HEK293 (cell line): ENCODE results near the gene EARS2.

Experiments used
- EGR2 ChIP-seq: fragments of 450-650 bp; formaldehyde crosslinking; IDR thresholded peaks from 2 replicates; pipeline ENCODE4 v1.5.1; 2016; ENCODE audit warnings: low read depth, missing biosample characterization, missing genetic modification characterization
- ELK4 ChIP-seq: IDR thresholded peaks from 2 replicates; pipeline ENCODE4 v1.6.1; 2011; ENCODE audit warnings: mild to moderate bottlenecking, low read depth, low read length, borderline replicate concordance
- FEZF1 ChIP-seq: fragments of 450-650 bp; formaldehyde crosslinking; IDR thresholded peaks from 2 replicates; pipeline ENCODE4 v1.5.1; 2016; ENCODE audit warnings: missing biosample characterization, missing genetic modification characterization
- OVOL3 ChIP-seq: fragments of 450-650 bp; formaldehyde crosslinking; IDR thresholded peaks from 2 replicates; pipeline ENCODE4 v1.5.1; 2016; ENCODE audit warnings: missing biosample characterization, missing genetic modification characterization
- SALL2 ChIP-seq: fragments of 450-650 bp; formaldehyde crosslinking; IDR thresholded peaks from 2 replicates; pipeline ENCODE4 v1.5.0; 2017; ENCODE audit warnings: missing biosample characterization, mild to moderate bottlenecking, missing genetic modification characterization, borderline replicate concordance
- TRIM28 ChIP-seq: IDR thresholded peaks from 2 replicates; pipeline ENCODE4 v1.6.1; 2011; ENCODE audit warnings: low read length, control low read depth, borderline replicate concordance
- ZBTB10 ChIP-seq: fragments of 450-650 bp; formaldehyde crosslinking; IDR thresholded peaks from 2 replicates; pipeline ENCODE4 v1.5.1; 2016; ENCODE audit warnings: missing biosample characterization, missing genetic modification characterization
- ZBTB8A ChIP-seq: fragments of 450-650 bp; formaldehyde crosslinking; IDR thresholded peaks from 2 replicates; pipeline ENCODE4 v1.5.1; 2016; ENCODE audit warnings: missing biosample characterization, missing genetic modification characterization
- ZFP37 ChIP-seq: fragments of 450-650 bp; formaldehyde crosslinking; IDR thresholded peaks from 2 replicates; pipeline ENCODE4 v1.5.1; 2016; ENCODE audit warnings: missing biosample characterization, missing genetic modification characterization
- ZNF155 ChIP-seq: fragments of 450-650 bp; formaldehyde crosslinking; IDR thresholded peaks from 2 replicates; pipeline ENCODE4 v1.5.1; 2016; ENCODE audit warnings: missing biosample characterization, missing genetic modification characterization
- ZNF23 ChIP-seq: fragments of 450-650 bp; formaldehyde crosslinking; IDR thresholded peaks from 2 replicates; pipeline ENCODE4 v1.5.1; 2016; ENCODE audit warnings: missing biosample characterization, missing genetic modification characterization, borderline replicate concordance
- ZNF24 ChIP-seq: fragments of 450-650 bp; formaldehyde crosslinking; IDR thresholded peaks from 2 replicates; pipeline ENCODE4 v1.5.1; 2016; ENCODE audit warnings: missing biosample characterization, missing genetic modification characterization
- ZNF404 ChIP-seq: fragments of 450-650 bp; formaldehyde crosslinking; IDR thresholded peaks from 2 replicates; pipeline ENCODE4 v1.5.1; 2017; ENCODE audit warnings: missing biosample characterization, missing genetic modification characterization
- ZNF501 ChIP-seq: fragments of 450-650 bp; formaldehyde crosslinking; IDR thresholded peaks from 2 replicates; pipeline ENCODE4 v1.5.1; 2016; ENCODE audit warnings: missing biosample characterization, missing genetic modification characterization
- ZNF529 ChIP-seq: fragments of 450-650 bp; formaldehyde crosslinking; IDR thresholded peaks from 2 replicates; pipeline ENCODE4 v1.5.1; 2017; ENCODE audit warnings: missing genetic modification characterization, missing biosample characterization; ENCODE audit not compliant: insufficient replicate concordance
- ZNF530 ChIP-seq: fragments of 450-650 bp; formaldehyde crosslinking; IDR thresholded peaks from 2 replicates; pipeline ENCODE4 v1.5.1; 2016; ENCODE audit warnings: low read depth, missing biosample characterization, missing genetic modification characterization
- ZNF548 ChIP-seq: fragments of 450-650 bp; formaldehyde crosslinking; IDR thresholded peaks from 2 replicates; pipeline ENCODE4 v1.5.1; 2016; ENCODE audit warnings: missing biosample characterization, missing genetic modification characterization
- ZNF621 ChIP-seq: fragments of 450-650 bp; formaldehyde crosslinking; IDR thresholded peaks from 2 replicates; pipeline ENCODE4 v1.5.1; 2017; ENCODE audit warnings: missing biosample characterization, missing genetic modification characterization
- ZNF704 ChIP-seq: fragments of 450-650 bp; formaldehyde crosslinking; IDR thresholded peaks from 2 replicates; pipeline ENCODE4 v1.5.1; 2016; ENCODE audit warnings: missing biosample characterization, missing genetic modification characterization
- TF ChIP-seq, protein P1 (sequence below): fragments of 450-650 bp; formaldehyde crosslinking; IDR thresholded peaks from 2 replicates; pipeline ENCODE4 v1.5.1; 2016; ENCODE audit warnings: missing biosample characterization, missing genetic modification characterization
- TF ChIP-seq, protein P2 (sequence below): fragments of 450-650 bp; formaldehyde crosslinking; IDR thresholded peaks from 2 replicates; pipeline ENCODE4 v1.5.1; 2017; ENCODE audit warnings: missing biosample characterization, missing genetic modification characterization
- TF ChIP-seq, protein P3 (sequence below): fragments of 450-650 bp; formaldehyde crosslinking; IDR thresholded peaks from 2 replicates; pipeline ENCODE4 v1.5.1; 2016; ENCODE audit warnings: missing biosample characterization, missing genetic modification characterization
- TF ChIP-seq, protein P4 (sequence below): fragments of 450-650 bp; formaldehyde crosslinking; IDR thresholded peaks from 2 replicates; pipeline ENCODE4 v1.5.1; 2016; ENCODE audit warnings: missing biosample characterization, missing genetic modification characterization, borderline replicate concordance

EARS2 gene

GRCh38 chr16:23556881-23557778, at the start of gene EARS2, which contains the start of gene UBFD1 (continued):
- TF ChIP-seq ELK4 = no peak
- no peak for TF ChIP-seq ZNF155
- TF ChIP-seq SALL2 (tag by site-specific recombination) = no peak
- TF ChIP-seq ZNF404 (tag by site-specific recombination) = no peak
- no peak for TF ChIP-seq ZNF548 (tag by site-specific recombination)
- no peak for TF ChIP-seq ZNF704 (tag by site-specific recombination)
- peak; percentile 83 for TF ChIP-seq FEZF1
- TF ChIP-seq ZNF23 (tag by site-specific recombination) = no peak
- TF ChIP-seq, protein P1, sequence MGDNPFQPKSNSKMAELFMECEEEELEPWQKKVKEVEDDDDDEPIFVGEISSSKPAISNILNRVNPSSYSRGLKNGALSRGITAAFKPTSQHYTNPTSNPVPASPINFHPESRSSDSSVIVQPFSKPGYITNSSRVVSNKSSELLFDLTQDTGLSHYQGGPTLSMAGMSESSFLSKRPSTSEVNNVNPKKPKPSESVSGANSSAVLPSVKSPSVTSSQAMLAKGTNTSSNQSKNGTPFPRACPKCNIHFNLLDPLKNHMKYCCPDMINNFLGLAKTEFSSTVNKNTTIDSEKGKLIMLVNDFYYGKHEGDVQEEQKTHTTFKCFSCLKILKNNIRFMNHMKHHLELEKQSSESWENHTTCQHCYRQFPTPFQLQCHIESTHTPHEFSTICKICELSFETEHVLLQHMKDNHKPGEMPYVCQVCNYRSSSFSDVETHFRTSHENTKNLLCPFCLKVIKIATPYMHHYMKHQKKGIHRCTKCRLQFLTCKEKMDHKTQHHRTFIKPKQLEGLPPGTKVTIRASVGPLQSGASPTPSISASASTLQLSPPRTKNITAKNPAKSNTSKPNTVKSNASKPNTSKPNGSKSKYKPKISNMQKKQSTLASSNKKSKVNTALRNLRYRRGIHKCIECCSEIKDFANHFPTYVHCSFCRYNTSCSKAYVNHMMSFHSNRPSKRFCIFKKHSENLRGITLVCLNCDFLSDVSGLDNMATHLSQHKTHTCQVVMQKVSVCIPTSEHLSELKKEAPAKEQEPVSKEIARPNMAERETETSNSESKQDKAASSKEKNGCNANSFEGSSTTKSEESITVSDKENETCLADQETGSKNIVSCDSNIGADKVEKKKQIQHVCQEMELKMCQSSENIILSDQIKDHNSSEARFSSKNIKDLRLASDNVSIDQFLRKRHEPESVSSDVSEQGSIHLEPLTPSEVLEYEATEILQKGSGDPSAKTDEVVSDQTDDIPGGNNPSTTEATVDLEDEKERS (tag by site-specific recombination) = peak; percentile 4; the same call in 1 of the 2 replicates
- TF ChIP-seq, protein P2, sequence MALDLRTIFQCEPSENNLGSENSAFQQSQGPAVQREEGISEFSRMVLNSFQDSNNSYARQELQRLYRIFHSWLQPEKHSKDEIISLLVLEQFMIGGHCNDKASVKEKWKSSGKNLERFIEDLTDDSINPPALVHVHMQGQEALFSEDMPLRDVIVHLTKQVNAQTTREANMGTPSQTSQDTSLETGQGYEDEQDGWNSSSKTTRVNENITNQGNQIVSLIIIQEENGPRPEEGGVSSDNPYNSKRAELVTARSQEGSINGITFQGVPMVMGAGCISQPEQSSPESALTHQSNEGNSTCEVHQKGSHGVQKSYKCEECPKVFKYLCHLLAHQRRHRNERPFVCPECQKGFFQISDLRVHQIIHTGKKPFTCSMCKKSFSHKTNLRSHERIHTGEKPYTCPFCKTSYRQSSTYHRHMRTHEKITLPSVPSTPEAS (tag by site-specific recombination) = no peak
- TF ChIP-seq EGR2 (tag by site-specific recombination) = peak; percentile 70
- no peak for TF ChIP-seq ZNF621 (tag by site-specific recombination)
- no peak for TF ChIP-seq ZNF529 (tag by site-specific recombination)
- TF ChIP-seq, protein P3, sequence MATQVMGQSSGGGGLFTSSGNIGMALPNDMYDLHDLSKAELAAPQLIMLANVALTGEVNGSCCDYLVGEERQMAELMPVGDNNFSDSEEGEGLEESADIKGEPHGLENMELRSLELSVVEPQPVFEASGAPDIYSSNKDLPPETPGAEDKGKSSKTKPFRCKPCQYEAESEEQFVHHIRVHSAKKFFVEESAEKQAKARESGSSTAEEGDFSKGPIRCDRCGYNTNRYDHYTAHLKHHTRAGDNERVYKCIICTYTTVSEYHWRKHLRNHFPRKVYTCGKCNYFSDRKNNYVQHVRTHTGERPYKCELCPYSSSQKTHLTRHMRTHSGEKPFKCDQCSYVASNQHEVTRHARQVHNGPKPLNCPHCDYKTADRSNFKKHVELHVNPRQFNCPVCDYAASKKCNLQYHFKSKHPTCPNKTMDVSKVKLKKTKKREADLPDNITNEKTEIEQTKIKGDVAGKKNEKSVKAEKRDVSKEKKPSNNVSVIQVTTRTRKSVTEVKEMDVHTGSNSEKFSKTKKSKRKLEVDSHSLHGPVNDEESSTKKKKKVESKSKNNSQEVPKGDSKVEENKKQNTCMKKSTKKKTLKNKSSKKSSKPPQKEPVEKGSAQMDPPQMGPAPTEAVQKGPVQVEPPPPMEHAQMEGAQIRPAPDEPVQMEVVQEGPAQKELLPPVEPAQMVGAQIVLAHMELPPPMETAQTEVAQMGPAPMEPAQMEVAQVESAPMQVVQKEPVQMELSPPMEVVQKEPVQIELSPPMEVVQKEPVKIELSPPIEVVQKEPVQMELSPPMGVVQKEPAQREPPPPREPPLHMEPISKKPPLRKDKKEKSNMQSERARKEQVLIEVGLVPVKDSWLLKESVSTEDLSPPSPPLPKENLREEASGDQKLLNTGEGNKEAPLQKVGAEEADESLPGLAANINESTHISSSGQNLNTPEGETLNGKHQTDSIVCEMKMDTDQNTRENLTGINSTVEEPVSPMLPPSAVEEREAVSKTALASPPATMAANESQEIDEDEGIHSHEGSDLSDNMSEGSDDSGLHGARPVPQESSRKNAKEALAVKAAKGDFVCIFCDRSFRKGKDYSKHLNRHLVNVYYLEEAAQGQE (tag by site-specific recombination) = peak; percentile 12; the same call in 1 of the 2 replicates
- TF ChIP-seq ZNF530 (tag by site-specific recombination) = no peak
- peak; percentile 64; the same call in 1 of the 2 replicates for TF ChIP-seq ZNF24 (tag by site-specific recombination)
- peak; percentile 13; the same call in 1 of the 2 replicates for TF ChIP-seq TRIM28
- TF ChIP-seq ZBTB8A = peak; percentile 36
- TF ChIP-seq, protein P4, sequence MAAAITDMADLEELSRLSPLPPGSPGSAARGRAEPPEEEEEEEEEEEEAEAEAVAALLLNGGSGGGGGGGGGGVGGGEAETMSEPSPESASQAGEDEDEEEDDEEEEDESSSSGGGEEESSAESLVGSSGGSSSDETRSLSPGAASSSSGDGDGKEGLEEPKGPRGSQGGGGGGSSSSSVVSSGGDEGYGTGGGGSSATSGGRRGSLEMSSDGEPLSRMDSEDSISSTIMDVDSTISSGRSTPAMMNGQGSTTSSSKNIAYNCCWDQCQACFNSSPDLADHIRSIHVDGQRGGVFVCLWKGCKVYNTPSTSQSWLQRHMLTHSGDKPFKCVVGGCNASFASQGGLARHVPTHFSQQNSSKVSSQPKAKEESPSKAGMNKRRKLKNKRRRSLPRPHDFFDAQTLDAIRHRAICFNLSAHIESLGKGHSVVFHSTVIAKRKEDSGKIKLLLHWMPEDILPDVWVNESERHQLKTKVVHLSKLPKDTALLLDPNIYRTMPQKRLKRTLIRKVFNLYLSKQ (tag by site-specific recombination) = no peak
- no peak for TF ChIP-seq ZBTB10 (tag by site-specific recombination)
- TF ChIP-seq ZNF501 = peak; percentile 59; the same call in 1 of the 2 replicates
- TF ChIP-seq OVOL3 = no peak
- no peak for TF ChIP-seq ZFP37
